ENCODE data around the gene ABLIM3.

GRCh38 chr5:149132474-149132873 is 8.8 kb upstream of the ABLIM3 start:
- TF ChIP-seq POLR2AphosphoS5 (IDR thresholded peaks at IDR 0.05; ENCODE audit: low read depth, low read length): no peak
- no peak for TF ChIP-seq TAF1 (IDR thresholded peaks at IDR 0.05; ENCODE audit: low read depth, low read length)
- no peak for TF ChIP-seq POLR2A (IDR thresholded peaks at IDR 0.05; ENCODE audit: low read depth, low read length)
- TF ChIP-seq POU2F2 (IDR thresholded peaks at IDR 0.05; ENCODE audit: low read depth, low read length): no peak
- TF ChIP-seq SPI1 (IDR thresholded peaks at IDR 0.05; ENCODE audit: low read depth, low read length): no peak
